ENCODE data around the gene ADGRG1. TPM values are rescaled to one million over a fixed set of nuclear protein-coding genes. Genes with fewer than 3 reads are reported as not detected.
A peak's percentile ranks its signal among the peaks of the same experiment; 100 is the strongest.

ADGRG1 gene
- total and polyA plus RNA-seq, 12 donors = 1.8 to 69.9 (median 41.4) TPM

GRCh38 chr16:57698812-57699405 is 70.5 kb downstream of the ADGRG1 start:
- 83 to 92% (median 89%) methylated on average over 14 to 16 of the region's 16 CpGs for whole genome bisulfite sequencing, 4 donors
- Histone ChIP-seq H3K9me3 (replicated peaks in 1 of 3) (no peaks in the 10 kb centered on the region), H3K27me3 (no peaks in the 10 kb centered on the region), H3K4me1 (replicated peaks in 1 of 2) (peaks cover 13% of the 10 kb centered on the region in 2 donors), H3K4me3 (no peak overlapping the region), H3K27ac (no peak overlapping the region), H3K36me3 (replicated peaks in 1 of 2) (no peaks in the 10 kb centered on the region)
- no peak for DNase-seq
- intact Hi-C loops (cut with DNase I) = no loop called here
- TF ChIP-seq CTCF (IDR thresholded peaks at IDR 0.05) (no peak), POLR2A (IDR thresholded peaks at IDR 0.05) (no peak)

GRCh38 chr16:57699481-57699880 is 71.1 kb downstream of the ADGRG1 start:
- peak in 2 of 7 donors; percentile 22 to 51 for DNase-seq

GRCh38 chr16:57699899-57700298 is 71.5 kb downstream of the ADGRG1 start:
- Histone ChIP-seq H3K4me1 (replicated peaks in 1 of 2) (peaks cover 13% of the 10 kb centered on the region in 2 donors), H3K36me3 (replicated peaks in 1 of 2) (no peaks in the 10 kb centered on the region), H3K27me3 (no peaks in the 10 kb centered on the region), H3K4me3 (no peak overlapping the region), H3K27ac (no peak overlapping the region), H3K9me3 (replicated peaks in 1 of 3) (no peaks in the 10 kb centered on the region)
- WGBS, 4 donors = 94 to 95% (median 95%) methylated on average over 5 to 7 of the region's 7 CpGs
- TF ChIP-seq CTCF (IDR thresholded peaks at IDR 0.05) = no peak
- intact Hi-C loops (cut with DNase I) = no loop called here
- no peak for DNase-seq

More at GRCh38 chr16:57699481-57699880, 71.1 kb downstream of the ADGRG1 start:
- H3K4me3 ChIP-seq = no peak overlapping the region
- H3K4me1 ChIP-seq (replicated peaks in 1 of 2) = peaks cover 13% of the 10 kb centered on the region in 2 donors
- H3K36me3 ChIP-seq (replicated peaks in 1 of 2) = no peaks in the 10 kb centered on the region
- WGBS, 4 donors = 39 to 63% methylated on average over 3 of the region's 3 CpGs; no CpG with 5 or more reads in 2 of the 4 donors
- no peak for TF ChIP-seq CTCF (IDR thresholded peaks at IDR 0.05)
- no peak for TF ChIP-seq POLR2A (IDR thresholded peaks at IDR 0.05)
- intact Hi-C loops (cut with DNase I) = no loop called here
- H3K9me3 ChIP-seq (replicated peaks in 1 of 3) = no peaks in the 10 kb centered on the region
- no peak overlapping the region for H3K27ac ChIP-seq
- H3K27me3 ChIP-seq = no peaks in the 10 kb centered on the region

- Histone ChIP-seq H3K4me3 (no peak overlapping the region), H3K36me3 (replicated peaks in 1 of 2) (no peaks in the 10 kb centered on the region), H3K4me1 (replicated peaks in 1 of 2) (peaks cover 13% of the 10 kb centered on the region in 2 donors), H3K27me3 (no peaks in the 10 kb centered on the region), H3K27ac (peak overlapping the region in 2 of 5 donors; percentile 55 to 58), H3K9me3 (replicated peaks in 1 of 3) (no peaks in the 10 kb centered on the region)
- intact Hi-C loops (cut with DNase I) = no loop called here
- no peak for TF ChIP-seq CTCF (IDR thresholded peaks at IDR 0.05)
- no peak for TF ChIP-seq POLR2A (IDR thresholded peaks at IDR 0.05)
- WGBS, 4 donors = 46 to 53% (median 48%) methylated on average over 10 of the region's 10 CpGs
- peak in 3 of 7 donors; percentile 21 to 41 (median 28) for DNase-seq
Measured at GRCh38 chr16:57700781-57701551, 72.5 kb downstream of the ADGRG1 start.
